DMS153 (cell line): ENCODE data around the gene HECA.
A peak's percentile ranks its signal among the peaks of the same experiment; 100 is the strongest.
"Not testable (repeated sequence)": the region's sequence is repeated elsewhere in the genome, so short reads cannot be mapped to it uniquely, and the experiment has no call there.

ENCODE experiments used
- DNase-seq: peaks from one replicate; lab custom pipeline; 2025; lab: John Stamatoyannopoulos, UW

Gene HECA

DNA sequence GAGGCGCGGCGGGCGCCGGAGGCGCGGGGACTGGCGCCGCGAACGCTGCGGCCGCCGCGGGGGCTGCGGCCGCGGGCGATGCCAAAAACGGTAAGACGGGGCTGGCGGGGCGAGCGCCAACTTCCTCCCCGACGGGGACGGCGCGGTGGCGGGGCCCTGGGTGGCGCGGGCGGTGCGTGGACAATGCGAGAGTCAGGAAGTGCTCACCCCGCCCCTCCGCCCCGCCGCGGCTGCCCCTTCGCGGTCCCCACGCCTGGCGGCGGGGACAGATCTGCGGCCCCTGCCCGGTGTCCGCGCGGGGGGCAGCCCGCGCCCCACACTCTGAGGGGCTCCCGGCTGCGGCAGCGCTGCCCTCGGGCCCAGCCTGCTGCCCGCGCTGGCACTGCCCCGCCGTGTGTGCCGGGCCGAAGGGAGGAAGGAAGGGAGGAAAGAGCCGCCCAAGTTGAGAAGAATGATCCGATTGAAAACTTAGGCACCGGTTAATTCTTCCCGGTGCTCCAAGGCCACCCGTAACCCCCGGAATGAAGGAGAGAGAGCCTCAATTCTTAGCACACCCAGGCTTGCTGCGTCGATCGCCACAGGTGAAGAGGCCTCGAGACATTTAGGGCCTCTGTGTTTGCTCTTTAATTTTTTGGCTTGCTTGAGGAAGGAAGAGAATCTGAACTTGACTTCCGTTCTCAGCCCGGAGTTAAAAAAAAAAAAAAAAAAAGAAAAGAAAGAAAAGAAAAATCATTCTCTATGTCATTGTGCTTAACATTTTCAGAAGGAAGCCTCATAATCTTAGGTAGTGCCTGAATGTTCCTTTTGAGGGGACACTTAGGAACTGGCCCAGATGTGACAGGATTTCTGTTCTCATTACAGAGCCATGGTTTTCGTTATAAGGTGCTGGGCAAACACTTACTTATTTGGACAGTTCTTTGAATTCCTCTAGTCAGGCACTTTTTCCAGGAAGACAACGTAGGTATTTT lies 982 bp downstream of the HECA start:
- DNase-seq: no peak

DNA sequence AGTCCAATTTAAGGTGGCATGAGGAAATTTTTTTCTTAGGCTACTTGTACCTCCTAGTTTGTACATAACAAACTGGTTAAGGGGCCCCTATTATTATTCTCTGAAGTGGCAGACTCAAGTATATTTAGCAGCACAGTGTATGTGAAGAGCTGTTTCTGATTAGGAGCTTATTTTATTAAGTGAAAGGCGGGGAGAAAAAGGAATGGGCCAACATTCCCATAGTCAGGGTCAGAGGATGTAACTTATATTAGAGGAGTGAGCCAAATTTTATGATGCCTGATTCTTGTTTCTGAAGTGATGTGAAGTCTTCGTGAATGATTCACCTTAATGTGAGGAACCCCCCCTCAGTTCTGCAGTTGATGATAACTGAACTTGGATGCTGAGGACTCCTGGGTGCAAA lies 2.8 kb downstream of the HECA start:
- DNase-seq: no peak

DNA sequence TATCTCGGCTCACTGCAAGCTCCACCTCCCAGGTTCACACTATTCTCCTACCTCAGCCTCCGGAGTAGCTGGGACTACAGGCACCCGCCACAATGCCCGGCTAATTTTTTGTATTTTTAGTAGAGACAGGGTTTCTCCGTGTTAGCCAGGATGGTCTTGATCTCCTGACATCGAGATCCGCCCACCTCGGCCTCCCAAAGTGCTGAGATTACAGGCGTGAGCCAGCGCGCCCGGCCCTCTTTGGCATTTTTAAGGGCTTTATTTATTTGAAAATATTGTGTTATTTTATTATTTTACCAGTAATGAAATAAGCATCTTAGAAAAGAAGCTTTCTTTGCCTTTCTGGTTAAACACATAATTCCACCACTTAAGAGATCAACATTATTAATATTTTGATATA lies 6.0 kb downstream of the HECA start:
- DNase-seq: not testable (repeated sequence)

DNA sequence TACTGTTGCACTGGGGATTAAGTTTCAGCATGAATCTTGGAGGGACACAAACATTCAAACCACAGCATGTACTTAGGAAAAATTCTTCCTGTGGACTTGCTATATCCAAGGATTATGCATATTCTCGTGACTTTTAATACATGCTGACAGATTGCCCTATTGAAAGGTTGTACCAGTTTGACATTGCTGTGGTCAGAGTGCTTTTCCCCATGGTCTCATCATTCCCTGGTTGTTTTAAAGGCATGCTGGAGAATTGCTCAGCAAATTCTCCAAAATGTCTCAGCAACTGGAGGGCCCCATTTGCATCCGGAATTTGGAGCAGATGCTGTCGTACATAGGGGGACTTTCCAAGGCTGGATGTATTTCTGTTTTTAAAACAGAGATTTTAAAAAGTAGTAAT lies 7.4 kb downstream of the HECA start:
- DNase-seq: no peak

DNA sequence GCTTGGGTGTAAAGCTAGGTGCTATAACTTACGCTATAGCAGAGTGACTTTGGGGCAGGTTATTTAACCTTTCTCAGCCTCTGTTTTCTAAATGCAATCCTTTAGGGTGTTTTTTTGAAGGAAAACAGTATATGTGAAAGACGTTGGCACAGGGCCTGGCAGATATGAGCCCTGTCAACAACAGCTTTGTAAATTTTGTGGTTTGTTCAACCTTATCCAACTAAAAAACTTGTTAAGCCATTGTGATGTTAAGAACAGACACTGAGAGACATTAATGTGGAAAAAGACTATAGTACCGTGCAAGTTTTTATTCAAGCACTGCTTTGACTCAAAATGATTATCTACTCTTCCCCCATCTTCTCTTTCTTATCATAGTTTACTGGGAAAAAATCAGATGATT lies 8.2 kb downstream of the HECA start:
- DNase-seq: no peak

DNA sequence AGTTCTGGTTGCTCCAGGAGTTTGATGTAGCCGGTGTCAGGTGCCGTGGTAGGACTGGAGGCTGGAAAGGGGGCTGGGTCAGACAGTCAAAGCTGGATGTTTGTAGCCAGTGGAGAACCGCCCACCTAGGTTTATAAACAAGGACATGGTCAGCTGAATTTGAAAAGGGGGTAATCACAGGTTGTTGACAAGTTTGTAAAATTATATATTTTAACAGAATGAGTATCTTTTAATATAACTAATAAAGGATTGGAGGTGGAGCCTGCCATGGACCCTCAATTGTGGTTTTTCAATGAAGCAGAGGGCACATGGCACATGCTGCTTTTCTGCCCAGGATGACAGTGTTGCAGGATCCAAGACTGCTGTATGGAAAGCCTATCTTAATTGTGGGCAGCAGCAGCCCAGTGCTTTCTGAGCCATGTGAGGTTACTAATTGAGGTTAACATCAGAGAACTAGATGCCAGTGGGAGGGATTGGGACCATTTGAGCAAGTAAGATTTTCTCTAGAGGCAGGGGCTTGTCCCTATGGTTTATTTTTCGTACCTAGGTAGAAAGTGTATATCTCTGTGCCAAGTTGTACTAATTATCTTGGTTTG lies 9.7 kb downstream of the HECA start:
- no peak for DNase-seq

DNA sequence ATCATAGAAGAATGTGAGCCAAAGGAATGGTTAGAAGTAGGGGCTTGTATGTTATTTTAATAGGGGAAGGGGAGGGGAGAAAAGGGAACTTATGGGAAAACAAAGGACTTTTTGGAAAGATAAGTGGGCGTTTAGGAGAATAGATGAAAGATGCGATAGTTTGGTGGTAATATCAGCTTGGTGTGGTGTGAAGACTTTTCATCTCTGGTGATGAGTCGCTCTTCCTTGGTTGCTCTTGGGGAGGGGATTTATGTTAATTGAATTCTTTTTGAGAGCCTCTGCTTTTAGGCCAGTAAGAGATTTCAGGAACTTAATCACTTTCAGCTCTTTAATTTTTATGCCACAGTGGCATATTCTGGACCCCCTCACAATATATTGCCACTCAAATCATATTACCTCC lies 10.8 kb downstream of the HECA start:
- no peak for DNase-seq

DNA sequence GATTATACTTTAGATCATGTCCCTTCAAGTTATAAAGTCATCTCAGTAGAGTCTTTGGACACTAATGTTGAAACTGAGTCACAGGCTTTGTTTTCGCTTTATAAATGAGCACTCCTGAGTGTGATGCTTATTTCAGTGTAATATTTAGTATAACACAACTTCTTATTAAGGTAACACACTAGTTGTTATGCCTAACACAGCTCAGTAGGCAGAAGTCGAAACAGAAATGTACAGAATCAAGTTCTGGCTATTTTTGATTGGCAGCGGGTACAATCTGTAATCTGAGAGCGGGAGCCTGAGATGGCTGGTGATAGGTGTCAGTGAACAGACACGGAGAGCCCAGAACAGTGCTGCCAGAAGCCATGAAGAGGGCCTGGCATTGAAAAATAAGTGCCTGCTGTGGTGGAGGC lies 11.4 kb downstream of the HECA start:
- no peak for DNase-seq

DNA sequence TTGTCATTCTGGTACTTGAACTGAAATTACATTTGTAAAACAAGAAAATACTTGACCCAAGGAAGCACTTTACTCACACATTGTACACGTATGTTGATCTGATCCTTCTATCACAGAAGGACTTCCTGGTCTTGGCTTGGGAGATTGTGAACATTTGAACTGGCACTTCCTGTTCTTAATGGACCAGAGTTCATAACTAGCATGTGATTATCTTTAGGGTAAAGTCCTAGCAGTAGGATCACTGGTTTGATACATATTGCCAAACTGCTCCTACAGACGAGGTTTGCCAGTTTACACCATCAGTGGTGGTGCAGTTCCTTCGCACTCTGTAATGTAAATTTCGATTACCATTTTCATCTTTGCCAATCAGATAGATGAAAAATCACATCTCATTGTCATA lies 12.7 kb downstream of the HECA start:
- DNase-seq: peak; percentile 26

DNA sequence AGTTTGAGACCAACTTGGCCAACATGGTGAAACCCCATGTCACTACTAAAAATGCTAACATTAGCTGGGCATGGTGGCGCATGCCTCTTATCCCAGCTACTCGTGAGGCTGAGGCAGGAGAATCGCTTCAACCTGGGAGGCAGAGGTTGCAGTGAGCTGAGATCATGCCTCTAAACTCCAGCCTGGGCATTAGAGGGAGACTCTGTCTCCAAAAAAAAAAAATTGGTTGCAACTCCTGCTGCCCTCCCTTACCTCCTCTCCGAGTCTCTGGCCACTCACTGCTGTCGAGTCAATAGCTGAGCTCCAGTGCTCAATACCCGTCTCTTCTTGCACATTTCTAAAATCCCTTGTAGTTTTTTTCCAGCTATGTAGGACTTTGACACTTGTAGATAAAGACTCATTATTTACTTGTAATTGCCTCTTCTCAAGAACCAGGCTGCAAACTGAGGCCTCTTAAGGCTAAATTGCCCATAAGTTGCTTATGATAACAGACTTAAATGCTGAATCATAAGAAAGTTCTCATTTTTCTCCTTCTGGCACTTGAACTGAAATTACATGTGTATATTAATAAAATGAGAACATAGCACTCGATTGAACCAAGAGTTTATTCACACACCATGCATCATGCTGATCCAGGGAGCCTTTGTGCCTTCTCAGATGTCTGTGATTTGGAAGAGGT lies 13.8 kb downstream of the HECA start:
- DNase-seq: no peak

DNA sequence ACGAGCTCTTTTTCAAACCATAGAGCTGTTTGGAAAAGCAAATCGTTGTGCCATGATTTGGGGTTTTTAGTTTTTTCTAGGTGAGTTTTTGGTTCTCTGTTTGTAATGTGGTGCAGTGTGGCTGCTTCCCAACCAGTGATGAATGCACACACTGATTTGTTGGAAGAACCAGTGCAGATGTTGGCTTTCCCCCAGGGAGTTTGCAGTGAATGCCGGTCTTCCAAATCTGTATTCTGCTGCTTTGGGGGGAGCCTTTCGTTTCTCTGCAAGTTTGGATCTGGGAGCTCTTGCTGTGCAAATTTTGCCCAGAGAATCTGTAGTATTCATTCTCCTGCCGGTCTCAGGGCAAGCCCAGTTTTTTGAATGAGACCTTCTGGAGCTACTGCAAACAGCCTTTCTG lies 14.5 kb downstream of the HECA start:
- DNase-seq: no peak

DNA sequence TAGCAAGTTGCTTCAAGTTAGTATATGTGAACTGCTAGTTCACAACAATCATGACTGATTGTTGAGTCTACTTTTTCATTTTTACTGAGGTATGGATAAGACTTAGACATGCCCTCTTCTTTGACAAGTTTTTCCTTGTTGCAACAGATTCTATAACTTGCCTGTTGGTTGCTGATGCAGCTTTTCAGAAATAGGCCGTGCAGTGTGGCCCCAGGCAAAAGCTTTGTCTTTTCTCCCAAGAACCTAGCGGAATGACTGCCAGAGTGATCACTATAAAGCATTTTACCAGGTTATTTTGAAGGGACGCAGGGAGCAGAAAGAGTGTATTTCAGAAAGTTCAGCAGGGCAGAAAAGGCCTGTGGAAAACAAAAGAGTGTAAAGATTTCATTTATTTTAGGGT lies 16.0 kb downstream of the HECA start:
- DNase-seq: no peak

DNA sequence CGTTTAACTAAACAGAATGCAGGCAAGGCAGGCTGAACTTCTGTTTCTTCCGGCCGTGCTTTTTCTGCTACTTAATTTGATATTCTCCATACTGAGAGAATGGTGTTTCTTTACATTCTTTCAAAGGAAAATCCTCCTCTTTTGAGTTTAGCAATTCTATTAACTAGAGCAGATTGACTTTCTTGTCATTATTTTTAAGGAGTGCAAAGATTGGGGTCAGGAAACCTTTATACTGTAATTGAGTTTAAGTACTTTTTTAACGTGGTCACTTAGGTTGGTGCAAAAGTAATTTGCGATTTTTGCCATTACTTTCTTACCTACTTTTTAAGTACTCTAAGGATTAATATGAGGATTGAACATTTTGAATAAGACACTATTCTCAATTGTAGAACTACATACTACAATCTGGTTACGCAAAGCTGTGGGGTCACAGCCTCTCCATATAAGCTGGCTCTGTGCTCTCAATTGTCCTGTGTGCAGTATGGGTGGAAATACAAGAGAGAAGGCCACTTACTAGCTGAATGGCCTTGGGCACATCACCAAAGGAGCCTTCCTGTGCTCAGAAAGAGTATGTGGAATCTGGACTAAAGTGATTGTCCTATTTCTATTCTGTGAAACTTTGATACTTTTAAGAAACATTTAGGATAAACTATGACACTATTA lies 16.7 kb downstream of the HECA start:
- DNase-seq: no peak

DNA sequence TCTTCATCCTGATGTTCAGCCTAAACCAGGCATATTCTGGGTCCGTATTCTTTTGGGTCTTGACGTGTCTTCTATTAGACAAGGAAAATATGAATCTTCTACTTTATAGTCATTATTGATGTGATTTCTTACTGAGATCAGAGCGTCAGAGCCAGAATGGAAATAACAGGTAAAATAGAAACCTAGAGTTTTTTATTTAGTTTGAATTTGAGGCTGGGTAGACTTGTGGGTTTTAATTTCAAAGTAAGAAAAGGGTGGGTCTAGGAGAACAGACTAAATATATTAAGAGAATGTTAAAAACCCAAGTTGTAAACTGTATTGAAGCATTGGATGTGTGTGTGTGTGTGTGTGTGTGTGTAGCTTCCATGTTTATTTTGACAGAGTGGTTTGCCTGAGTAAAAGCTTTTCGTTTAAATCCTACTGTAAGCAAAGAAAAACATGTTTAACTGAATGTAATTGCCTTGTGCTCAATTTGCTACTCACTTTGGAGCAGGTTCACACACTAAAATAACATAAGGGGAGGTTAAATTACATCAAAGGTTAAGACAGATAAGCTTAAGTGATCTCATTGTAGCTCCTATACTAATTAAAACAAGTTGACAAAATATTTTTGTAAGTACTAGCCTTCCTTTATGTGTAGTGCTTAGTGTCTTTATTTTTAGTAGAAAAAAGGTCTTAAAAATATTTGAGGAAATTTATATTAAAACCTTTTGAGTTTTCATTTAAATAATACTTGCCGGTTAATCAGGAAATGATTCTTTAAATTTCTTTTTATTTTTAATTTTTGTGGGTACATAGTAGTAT lies 17.4 kb downstream of the HECA start:
- DNase-seq: no peak

DNA sequence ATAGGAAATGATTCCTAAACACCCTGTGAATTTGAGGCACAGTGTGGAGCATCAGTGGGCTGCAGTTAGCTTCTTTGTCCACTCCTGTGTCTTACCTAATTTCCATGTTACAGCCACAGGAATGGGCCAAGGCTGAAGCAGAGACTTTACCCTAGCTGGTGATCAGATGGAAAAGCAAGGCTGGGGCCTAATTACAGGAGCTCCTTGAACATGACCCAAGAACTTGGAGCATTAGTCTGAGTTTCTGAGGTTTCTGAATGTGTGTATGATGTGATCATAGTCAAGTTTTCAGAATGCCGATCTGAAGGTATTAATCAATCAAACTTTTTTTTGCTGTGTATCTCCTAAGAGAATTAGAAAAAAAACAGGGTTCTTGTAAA lies 18.0 kb downstream of the HECA start:
- DNase-seq: no peak

DNA sequence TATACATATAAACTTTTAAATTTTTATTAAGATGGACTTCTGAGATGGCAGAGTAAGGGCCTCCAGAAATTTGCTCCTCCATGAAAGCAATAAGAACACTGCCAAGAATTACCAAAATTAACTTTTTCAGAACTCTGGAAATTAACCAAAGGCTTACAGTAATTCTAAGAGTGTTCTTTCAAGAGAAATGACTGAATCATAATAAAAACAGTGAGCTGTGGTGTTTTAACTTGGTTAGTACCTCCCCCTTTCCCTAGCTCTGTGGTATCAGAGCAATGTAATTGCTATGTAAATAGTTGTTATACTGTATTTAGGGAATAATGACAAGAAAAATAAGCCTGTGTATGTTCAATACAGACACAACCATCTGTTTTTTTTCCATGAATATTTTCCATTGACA lies 19.0 kb downstream of the HECA start:
- no peak for DNase-seq

DNA sequence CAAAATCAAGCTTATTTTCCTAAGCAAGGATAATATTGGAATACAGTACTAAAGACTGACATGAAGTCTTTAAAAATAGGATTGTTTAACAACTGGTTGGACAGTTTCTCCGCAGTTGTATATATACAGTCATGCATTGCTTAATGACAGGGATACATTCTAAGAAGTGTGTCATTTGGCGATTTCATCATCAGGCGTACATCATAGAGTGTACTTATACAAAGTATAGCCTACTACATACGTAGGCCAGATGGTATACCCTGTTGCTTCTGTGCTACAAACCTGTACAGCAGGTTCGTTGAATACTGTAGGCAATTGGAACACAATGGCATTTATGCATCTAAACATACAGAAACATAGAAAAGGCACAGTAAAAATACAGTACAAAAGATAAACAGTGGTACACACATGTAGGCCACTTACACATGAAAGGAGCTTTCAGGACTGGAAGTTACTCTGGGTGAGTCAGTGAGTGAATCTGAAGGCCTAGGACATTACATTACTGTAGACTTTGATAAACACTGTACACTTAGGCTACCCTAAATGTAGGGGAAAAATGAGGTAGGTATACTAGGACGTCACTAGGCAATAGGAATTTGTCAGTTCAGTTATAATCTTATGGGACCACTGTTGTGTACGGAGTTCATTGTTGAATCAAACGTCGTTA lies 20.1 kb downstream of the HECA start:
- DNase-seq: no peak

DNA sequence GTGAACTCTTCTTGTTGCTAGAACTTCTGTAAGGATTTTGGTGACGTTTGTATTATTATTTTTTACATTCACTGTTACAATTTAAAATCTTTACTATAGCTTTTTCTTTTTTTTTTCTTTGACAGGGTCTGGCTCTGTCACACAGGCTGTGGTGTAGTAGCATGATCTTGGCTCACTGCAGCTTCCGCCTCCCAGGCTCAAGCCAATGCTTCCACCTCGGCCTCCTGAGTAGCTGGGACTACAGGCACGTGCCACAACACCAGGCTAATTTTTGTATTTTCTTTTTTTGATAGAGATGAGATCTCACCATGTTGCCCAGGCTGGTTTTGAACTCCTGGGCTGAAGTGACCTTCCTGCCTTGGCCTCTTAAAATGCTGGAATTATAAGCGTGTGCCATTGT lies 21.2 kb downstream of the HECA start:
- no peak for DNase-seq

DNA sequence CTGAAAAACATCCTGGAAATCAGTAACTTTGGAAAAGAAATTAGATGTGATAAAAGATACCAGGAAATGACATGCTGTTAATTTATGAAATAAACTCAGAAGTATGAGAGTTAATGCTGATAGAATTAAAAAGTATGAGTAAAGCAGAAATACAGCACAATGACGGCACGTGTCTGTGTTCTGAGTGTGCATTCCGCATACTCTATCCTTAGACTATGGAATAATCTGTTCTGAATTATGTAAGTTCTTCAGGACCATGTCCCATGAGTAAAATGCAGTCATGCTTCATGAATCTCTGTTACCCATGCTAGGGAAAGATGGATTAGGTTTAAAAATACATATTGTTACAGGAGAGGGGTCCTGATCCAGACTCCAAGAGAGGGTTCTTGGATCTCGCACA lies 21.7 kb downstream of the HECA start:
- DNase-seq: no peak

DNA sequence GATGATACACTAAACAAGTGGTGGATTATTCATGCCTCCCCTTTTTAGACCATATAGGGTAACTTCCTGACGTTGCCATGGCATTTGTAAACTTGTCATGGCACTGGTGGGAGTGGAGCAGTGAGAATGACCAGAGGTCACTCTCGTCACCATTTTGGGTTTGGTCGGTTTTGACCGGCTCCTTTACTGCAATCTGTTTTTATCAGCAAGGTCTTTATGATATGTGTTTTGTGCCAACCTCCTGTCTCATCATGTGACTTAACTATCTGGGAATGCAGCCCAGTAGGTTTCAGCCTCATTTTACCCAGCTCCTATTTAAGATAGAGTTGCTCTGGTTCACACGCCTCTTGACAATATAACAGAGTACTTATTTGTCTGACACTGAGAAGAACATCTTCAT lies 22.2 kb downstream of the HECA start:
- DNase-seq: not testable (repeated sequence)

DNA sequence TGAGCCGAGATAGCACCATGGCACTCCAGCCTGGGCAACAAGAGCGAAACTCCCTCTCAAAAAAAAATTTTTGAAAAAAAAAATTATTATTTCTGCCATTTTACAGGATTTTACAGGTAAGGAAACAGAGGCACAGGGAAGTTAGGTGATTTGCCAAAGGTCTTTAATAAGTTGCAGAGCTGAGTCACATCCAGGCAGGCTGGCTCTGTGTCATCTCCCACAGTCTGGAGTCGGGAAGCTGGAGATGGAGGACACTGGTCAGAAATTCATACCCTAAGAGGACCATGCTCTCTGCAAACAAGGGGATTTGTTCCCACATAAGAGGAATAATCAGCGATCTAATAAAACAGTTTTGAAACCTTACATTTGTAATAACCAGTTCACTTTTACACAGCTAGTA lies 24.1 kb downstream of the HECA start:
- no peak for DNase-seq
